HUES64 (cell line): ENCODE data around the gene ADARB1.

Source experiments
- H3K27ac ChIP-seq: 2 replicates; pipeline ENCODE4 v1.7.0; 2013; ENCODE audit warnings: low read depth, low read length, inconsistent platforms
- H3K27me3 ChIP-seq: 2 replicates; pipeline ENCODE4 v1.6.1; 2013; ENCODE audit warnings: mild to moderate bottlenecking, low read length; ENCODE audit not compliant: insufficient read depth
- H3K36me3 ChIP-seq: 2 replicates; pipeline ENCODE4 v1.6.1; 2013; ENCODE audit warnings: mild to moderate bottlenecking, low read length; ENCODE audit not compliant: insufficient read depth
- H3K4me1 ChIP-seq: 2 replicates; pipeline ENCODE4 v1.6.1; 2013; ENCODE audit warnings: mild to moderate bottlenecking, low read length, moderate library complexity; ENCODE audit not compliant: insufficient read depth
- H3K4me3 ChIP-seq: 2 replicates; pipeline ENCODE4 v1.5.1; 2013; ENCODE audit warnings: mild to moderate bottlenecking, low read length, moderate library complexity
- H3K9ac ChIP-seq: 2 replicates; pipeline ENCODE4 v1.6.1; 2013; ENCODE audit warnings: mild to moderate bottlenecking, low read depth, low read length
- H3K9me3 ChIP-seq: 2 replicates; pipeline ENCODE4 v1.6.1; 2013; ENCODE audit warnings: low read depth, low read length; ENCODE audit not compliant: insufficient read depth
- WGBS: fragments of 150-250, 120-280 bp; methylation state at CpG from one replicate; pipeline ENCODE4 v1.1.7; 2013; ENCODE audit warnings: missing lambda C conversion rate; 5-methylcytosine and 5-hydroxymethylcytosine counted together

ADARB1 gene

GRCh38 chr21:45161038-45161945, 86.9 kb downstream of the ADARB1 start:
- H3K9me3 ChIP-seq = no peaks in the 10 kb centered on the region
- H3K27me3 ChIP-seq = no peaks in the 10 kb centered on the region
- H3K27ac ChIP-seq = no peak overlapping the region
- WGBS = 85% methylated on average over 18 of the region's 18 CpGs
- H3K4me1 ChIP-seq = 0 out of 2 replicates have a peak, but pooled peaks cover 2% of the 10 kb centered on the region
- no peak overlapping the region for H3K9ac ChIP-seq
- no peaks in the 10 kb centered on the region for H3K36me3 ChIP-seq
- no peak overlapping the region for H3K4me3 ChIP-seq

GRCh38 chr21:45162115-45162514, 87.7 kb downstream of the ADARB1 start:
- Histone ChIP-seq H3K4me3 (no peak overlapping the region), H3K4me1 (0 out of 2 replicates have a peak, but pooled peaks cover 2% of the 10 kb centered on the region), H3K36me3 (no peaks in the 10 kb centered on the region), H3K27ac (no peak overlapping the region), H3K27me3 (no peaks in the 10 kb centered on the region), H3K9me3 (no peaks in the 10 kb centered on the region), H3K9ac (no peak overlapping the region)
- WGBS = 80% methylated on average over 8 of the region's 8 CpGs

- Histone ChIP-seq H3K9me3 (no peaks in the 10 kb centered on the region), H3K9ac (no peak overlapping the region), H3K36me3 (no peaks in the 10 kb centered on the region), H3K27me3 (no peaks in the 10 kb centered on the region), H3K27ac (no peak overlapping the region), H3K4me1 (0 out of 2 replicates have a peak, but pooled peaks cover 2% of the 10 kb centered on the region), H3K4me3 (no peak overlapping the region)
- 87% methylated on average over 5 of the region's 5 CpGs for WGBS
These were observed 88.4 kb downstream of the ADARB1 start for GRCh38 chr21:45162809-45163208.

- H3K36me3 ChIP-seq = no peaks in the 10 kb centered on the region
- H3K4me3 ChIP-seq = no peak overlapping the region
- WGBS = 90% methylated on average over 12 of the region's 12 CpGs
- no peaks in the 10 kb centered on the region for H3K27me3 ChIP-seq
- 0 out of 2 replicates have a peak, but pooled peaks cover 2% of the 10 kb centered on the region for H3K4me1 ChIP-seq
- H3K9me3 ChIP-seq = no peaks in the 10 kb centered on the region
- no peak overlapping the region for H3K9ac ChIP-seq
- H3K27ac ChIP-seq = no peak overlapping the region
These were observed 89.2 kb downstream of the ADARB1 start for GRCh38 chr21:45163413-45164123.

GRCh38 chr21:45164124-45164511, 89.7 kb downstream of the ADARB1 start:
- H3K4me3 ChIP-seq = no peak overlapping the region
- H3K9ac ChIP-seq = no peak overlapping the region
- H3K27ac ChIP-seq = no peak overlapping the region
- 85% methylated on average over 12 of the region's 12 CpGs for WGBS
- no peaks in the 10 kb centered on the region for H3K9me3 ChIP-seq
- H3K27me3 ChIP-seq = no peaks in the 10 kb centered on the region
- peaks cover 2% of the 10 kb centered on the region; the same call in 1 of the 2 replicates for H3K4me1 ChIP-seq
- H3K36me3 ChIP-seq = no peaks in the 10 kb centered on the region

GRCh38 chr21:45164838-45165237, 90.5 kb downstream of the ADARB1 start:
- H3K27me3 ChIP-seq = no peaks in the 10 kb centered on the region
- H3K4me3 ChIP-seq = no peak overlapping the region
- no peaks in the 10 kb centered on the region for H3K9me3 ChIP-seq
- WGBS = 91% methylated on average over 6 of the region's 6 CpGs
- H3K9ac ChIP-seq = no peak overlapping the region
- H3K4me1 ChIP-seq = peaks cover 2% of the 10 kb centered on the region; the same call in 1 of the 2 replicates
- H3K27ac ChIP-seq = no peak overlapping the region
- H3K36me3 ChIP-seq = no peaks in the 10 kb centered on the region

- no peak overlapping the region for H3K4me3 ChIP-seq
- no peaks in the 10 kb centered on the region for H3K27me3 ChIP-seq
- no peak overlapping the region for H3K27ac ChIP-seq
- 90% methylated on average over 5 of the region's 5 CpGs for WGBS
- H3K9ac ChIP-seq = no peak overlapping the region
- no peaks in the 10 kb centered on the region for H3K36me3 ChIP-seq
- H3K4me1 ChIP-seq = no peaks in the 10 kb centered on the region; the same call in 1 of the 2 replicates
- no peaks in the 10 kb centered on the region for H3K9me3 ChIP-seq
These were observed 92.6 kb downstream of the ADARB1 start for GRCh38 chr21:45166931-45167330.

- Histone ChIP-seq H3K4me3 (no peak overlapping the region), H3K9ac (no peak overlapping the region), H3K9me3 (no peaks in the 10 kb centered on the region), H3K27ac (no peak overlapping the region), H3K36me3 (no peaks in the 10 kb centered on the region), H3K27me3 (no peaks in the 10 kb centered on the region), H3K4me1 (no peaks in the 10 kb centered on the region; the same call in 1 of the 2 replicates)
- WGBS = 87% methylated on average over 5 of the region's 6 CpGs
These were observed 93.4 kb downstream of the ADARB1 start for GRCh38 chr21:45167796-45168222.

- no peak overlapping the region for H3K27ac ChIP-seq
- H3K9me3 ChIP-seq = no peaks in the 10 kb centered on the region
- no peak overlapping the region for H3K4me3 ChIP-seq
- H3K27me3 ChIP-seq = no peaks in the 10 kb centered on the region
- H3K4me1 ChIP-seq = no peaks in the 10 kb centered on the region; the same call in 1 of the 2 replicates
- no peaks in the 10 kb centered on the region for H3K36me3 ChIP-seq
- H3K9ac ChIP-seq = no peak overlapping the region
- WGBS = 91% methylated on average over 6 of the region's 7 CpGs
These were observed 94.1 kb downstream of the ADARB1 start for GRCh38 chr21:45168522-45168921.

GRCh38 chr21:45169001-45169400, 94.6 kb downstream of the ADARB1 start:
- H3K27ac ChIP-seq = no peak overlapping the region
- H3K36me3 ChIP-seq = no peaks in the 10 kb centered on the region
- no peak overlapping the region for H3K4me3 ChIP-seq
- no peaks in the 10 kb centered on the region for H3K9me3 ChIP-seq
- no peak overlapping the region for H3K9ac ChIP-seq
- no peaks in the 10 kb centered on the region; the same call in 1 of the 2 replicates for H3K4me1 ChIP-seq
- WGBS = 85% methylated on average over 7 of the region's 7 CpGs
- no peaks in the 10 kb centered on the region for H3K27me3 ChIP-seq

GRCh38 chr21:45169682-45170081, 95.3 kb downstream of the ADARB1 start:
- H3K9ac ChIP-seq = no peak overlapping the region
- no peaks in the 10 kb centered on the region; the same call in 1 of the 2 replicates for H3K4me1 ChIP-seq
- no peaks in the 10 kb centered on the region for H3K27me3 ChIP-seq
- 85% methylated on average over 6 of the region's 6 CpGs for WGBS
- no peak overlapping the region for H3K4me3 ChIP-seq
- no peaks in the 10 kb centered on the region for H3K36me3 ChIP-seq
- no peak overlapping the region for H3K27ac ChIP-seq
- no peaks in the 10 kb centered on the region for H3K9me3 ChIP-seq
